Left ventricle myocardium inferior (tissue), 1 donor: ENCODE data around the gene POLR2J2. TPM values are rescaled to one million over a fixed set of nuclear protein-coding genes. Genes with fewer than 3 reads are reported as not detected.
"Not testable (repeated sequence)": the region's sequence is repeated elsewhere in the genome, so short reads cannot be mapped to it uniquely, and the experiment has no call there.

Source experiments
- DNase-seq: peaks from one replicate; pipeline ENCODE4 v3.0.0-alpha.2; 2020
- H3K27ac ChIP-seq: fragments of 200-600 bp; replicated peaks from 2 replicates; pipeline ENCODE4 v1.8.0; 2021
- H3K27me3 ChIP-seq: fragments of 200-600 bp; 2 replicates; pipeline ENCODE4 v1.8.0; 2021; ENCODE audit warnings: low read depth
- H3K36me3 ChIP-seq: fragments of 200-600 bp; 2 replicates; pipeline ENCODE4 v1.8.0; 2021
- H3K4me1 ChIP-seq: fragments of 200-600 bp; 2 replicates; pipeline ENCODE4 v1.8.0; 2021
- H3K4me3 ChIP-seq: fragments of 200-600 bp; 2 replicates; pipeline ENCODE4 v1.8.0; 2021; ENCODE audit warnings: mild to moderate bottlenecking, moderate library complexity
- H3K9me3 ChIP-seq: fragments of 200-600 bp; replicated peaks from 2 replicates; pipeline ENCODE4 v1.8.0; 2021
- intact Hi-C: fragments of 100-400 bp; cut with micrococcal nuclease; formaldehyde crosslinking; loops from one replicate; pipeline ENCODE4 v1.11.0; 2022
- total RNA-seq: library from RNA; stranded (reverse); fragmentation: NEBNext Ultra II Directional; extraction: Animal tissue kit (Norgen Biotek cat#: 25700); gene quantifications from one replicate; pipeline ENCODE4 v1.2.1, GENCODE V29; 2021
- donor health status: DM: no; HTN: yes; CAD: no; lungs with severe emphysema.

The POLR2J2 gene
- total RNA-seq, 1 donor from 2014 or later: 2.7 TPM

DNA sequence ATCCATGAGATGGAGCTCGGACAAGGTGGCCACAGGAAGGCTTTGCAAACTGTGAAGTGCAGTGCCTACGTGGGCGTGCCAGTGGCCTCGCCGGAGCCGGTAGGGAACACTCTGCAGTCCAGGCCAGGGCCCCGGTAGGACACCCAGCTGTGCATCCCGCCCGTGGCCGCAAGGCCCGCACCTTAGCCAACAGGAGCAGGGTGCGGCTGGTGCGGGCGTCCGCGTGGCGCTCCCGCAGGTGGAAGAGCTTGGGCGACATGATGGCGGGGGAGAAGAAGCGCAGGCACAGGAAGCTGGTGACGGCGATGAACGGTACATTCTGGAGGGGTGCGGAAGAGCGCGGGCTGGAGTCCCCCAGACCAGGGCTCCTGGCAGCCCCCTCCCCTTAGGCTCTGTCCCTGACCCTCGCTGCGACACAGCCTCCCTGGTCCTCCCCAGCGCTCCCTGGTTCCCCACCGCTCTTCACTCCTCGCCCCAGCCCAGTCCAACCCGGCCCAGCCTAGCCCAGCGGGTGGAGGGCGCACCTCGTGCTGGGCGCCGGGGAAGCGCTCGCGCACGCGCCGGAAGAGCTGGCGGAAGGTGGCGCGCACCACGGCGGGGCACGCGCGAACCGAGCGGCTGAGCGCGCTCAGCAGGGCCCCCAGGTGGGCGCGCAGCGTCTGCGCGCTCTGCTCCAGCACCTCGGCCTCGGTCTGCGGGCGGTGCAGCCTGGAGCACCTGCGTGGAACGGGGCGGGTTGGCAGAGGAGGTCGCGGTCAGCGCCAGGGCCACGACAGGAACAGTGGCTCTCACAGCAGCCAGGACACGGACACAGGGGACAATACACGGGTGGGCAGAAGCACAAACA lies 18.2 kb upstream of the POLR2J2 start:
- H3K9me3 ChIP-seq, H3K27ac ChIP-seq, H3K36me3 ChIP-seq, H3K4me3 ChIP-seq, H3K4me1 ChIP-seq, DNase-seq, intact Hi-C loops: not testable (repeated sequence)
- H3K27me3 ChIP-seq: peaks cover 11% of the 10 kb centered on the region

DNA sequence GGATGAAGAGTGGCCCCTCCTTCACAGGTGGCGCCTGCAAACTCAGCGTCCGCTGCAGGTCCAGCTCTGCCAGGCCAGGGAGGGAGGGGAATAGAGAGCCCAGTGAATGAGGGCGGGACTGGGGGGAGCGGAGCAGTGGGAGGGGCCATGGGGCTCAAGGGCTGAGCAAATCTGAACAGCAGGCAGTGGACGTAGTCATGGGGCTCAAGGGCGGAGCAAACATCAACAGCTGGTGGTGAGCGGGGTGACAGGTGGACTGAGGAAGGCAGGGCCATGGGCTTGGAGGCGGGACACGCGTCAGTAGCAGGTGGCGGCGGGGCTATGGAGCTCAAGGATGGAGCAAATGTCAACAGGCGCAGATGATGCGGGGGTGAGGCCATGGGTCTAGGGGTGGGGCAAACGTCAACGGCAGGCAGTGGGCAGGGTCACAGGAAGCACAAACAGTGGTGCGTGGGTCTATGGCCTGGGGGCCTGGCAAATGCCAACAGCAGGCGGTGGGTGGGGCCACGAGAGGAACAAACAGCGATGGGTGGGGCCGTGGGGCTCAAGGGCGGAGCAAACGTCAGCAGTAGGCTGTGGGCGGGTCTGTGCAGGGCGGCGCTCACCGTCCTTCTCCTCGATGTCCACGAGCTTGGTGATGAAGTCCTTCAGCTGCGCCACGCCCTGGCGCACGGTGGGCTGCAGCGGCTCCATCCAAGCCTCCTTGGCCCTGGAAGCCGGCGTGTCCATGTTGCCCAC lies 17.0 kb upstream of the POLR2J2 start:
- DNase-seq, intact Hi-C loops, H3K4me3 ChIP-seq, H3K27ac ChIP-seq, H3K27me3 ChIP-seq, H3K9me3 ChIP-seq, H3K4me1 ChIP-seq, H3K36me3 ChIP-seq: not testable (repeated sequence)

DNA sequence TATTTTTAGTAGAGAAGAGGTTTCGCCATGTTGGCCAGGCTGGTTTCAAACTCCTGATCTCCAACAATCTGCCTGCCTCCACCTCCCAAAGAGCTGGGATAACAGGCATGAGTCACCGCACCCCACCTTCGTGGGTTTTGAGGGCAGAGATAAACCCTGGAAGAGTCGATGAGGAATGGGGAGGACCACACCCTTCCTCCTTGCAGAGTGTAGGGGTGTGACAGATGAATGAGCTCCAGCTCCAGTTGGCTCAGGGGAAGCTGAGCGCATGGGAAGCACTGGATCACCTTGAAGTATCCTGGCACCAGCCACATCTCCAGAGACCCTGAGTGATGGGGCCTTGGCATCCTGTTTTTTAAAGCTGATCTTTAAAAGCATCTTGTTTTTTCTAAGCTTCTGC lies 11.1 kb upstream of the POLR2J2 start:
- H3K4me1 ChIP-seq, H3K4me3 ChIP-seq, H3K36me3 ChIP-seq, H3K9me3 ChIP-seq, H3K27me3 ChIP-seq, intact Hi-C loops, H3K27ac ChIP-seq, DNase-seq: not testable (repeated sequence)

DNA sequence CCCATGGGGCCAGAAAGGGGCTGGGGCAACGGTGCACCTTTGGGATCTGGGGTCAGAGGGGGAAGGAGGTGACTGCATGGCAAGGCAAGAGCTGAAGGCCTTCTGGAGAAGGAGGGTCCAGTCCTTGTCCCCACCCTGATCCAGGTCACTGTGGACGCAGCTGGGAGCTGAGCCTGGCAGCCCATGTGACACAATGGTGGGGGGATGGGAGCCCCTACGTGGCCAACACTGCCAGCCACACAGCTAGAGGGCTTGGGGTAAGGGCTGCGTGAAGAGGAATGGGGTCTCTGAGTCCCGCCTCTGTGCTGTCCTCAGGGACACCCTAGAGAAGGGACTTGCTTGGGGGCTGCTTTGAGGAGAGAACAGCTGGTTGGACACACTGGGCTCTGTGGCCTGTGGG lies 9.3 kb upstream of the POLR2J2 start:
- H3K36me3 ChIP-seq, H3K4me3 ChIP-seq, H3K27me3 ChIP-seq, H3K27ac ChIP-seq, intact Hi-C loops, H3K4me1 ChIP-seq, H3K9me3 ChIP-seq, DNase-seq: not testable (repeated sequence)

DNA sequence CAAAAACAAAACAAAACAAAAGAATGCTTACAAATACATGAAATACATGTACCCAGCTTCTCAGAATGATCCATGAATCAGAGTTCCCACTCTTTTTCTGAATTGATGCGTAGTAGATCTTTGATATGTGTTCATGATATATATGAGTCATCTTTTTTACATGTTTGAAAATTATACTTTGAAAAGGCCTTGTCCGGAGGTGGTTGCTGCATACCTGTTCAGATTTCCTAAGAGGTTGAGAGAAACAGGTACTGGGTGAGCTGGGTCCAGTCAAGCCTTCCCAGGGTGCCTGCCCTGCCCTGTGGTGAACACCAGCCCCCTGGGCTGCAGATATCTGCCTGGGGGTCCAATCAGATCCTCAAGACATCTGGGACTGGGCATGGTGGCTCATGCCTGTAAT lies 4.1 kb upstream of the POLR2J2 start:
- H3K9me3 ChIP-seq, H3K4me3 ChIP-seq, H3K27me3 ChIP-seq, DNase-seq, H3K27ac ChIP-seq, H3K4me1 ChIP-seq, intact Hi-C loops, H3K36me3 ChIP-seq: not testable (repeated sequence)

DNA sequence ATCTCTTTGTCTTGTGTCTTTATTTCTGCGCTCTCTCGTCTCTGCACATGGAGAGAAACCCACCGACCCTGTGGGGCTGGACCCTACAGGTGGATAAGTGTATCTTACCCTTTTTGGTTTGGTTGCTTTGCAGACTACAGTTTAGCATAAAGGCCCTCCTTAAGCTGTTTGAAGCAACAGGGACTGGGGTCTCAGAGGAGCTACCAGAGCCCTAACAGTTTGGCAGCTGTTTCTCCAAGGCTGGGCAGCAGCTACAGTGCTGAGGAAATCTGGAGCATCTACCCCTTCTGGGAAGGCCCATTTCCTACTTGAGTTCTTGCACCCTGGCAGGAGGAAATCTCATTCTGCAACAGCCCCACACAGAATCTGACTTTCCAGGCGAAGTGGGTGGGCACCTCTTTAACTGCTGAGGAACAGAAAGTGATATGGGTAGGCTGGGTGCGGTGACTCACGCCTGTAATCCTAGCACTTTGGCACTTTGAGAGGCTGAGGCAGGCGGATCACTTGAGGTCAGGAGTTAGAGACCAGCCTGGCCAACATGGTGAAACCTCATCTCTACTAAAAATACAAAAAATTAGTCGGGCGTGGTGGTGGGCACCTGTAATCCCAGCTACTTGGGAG lies 2.1 kb upstream of the POLR2J2 start:
- H3K27me3 ChIP-seq, H3K4me3 ChIP-seq, H3K36me3 ChIP-seq, H3K4me1 ChIP-seq, DNase-seq, H3K9me3 ChIP-seq, H3K27ac ChIP-seq, intact Hi-C loops: not testable (repeated sequence)

DNA sequence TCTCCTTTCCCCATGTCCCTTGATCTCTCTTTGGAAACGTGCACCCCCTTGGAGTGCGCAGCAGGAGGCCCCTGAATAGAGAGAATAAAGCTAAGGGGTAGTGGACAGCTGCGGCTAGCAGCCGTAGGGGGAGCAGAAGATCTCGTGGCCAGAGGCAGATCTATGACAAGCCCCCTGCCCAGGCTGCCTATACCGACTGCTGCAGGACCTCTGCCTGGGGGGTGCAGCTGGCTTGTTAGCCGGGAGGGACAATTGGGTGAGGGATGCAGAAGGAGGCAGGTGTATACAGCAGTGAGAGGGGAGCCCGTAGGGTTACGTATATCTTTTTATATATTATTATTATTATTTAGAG lies 469 bp upstream of the POLR2J2 start:
- DNase-seq, H3K36me3 ChIP-seq, H3K27ac ChIP-seq, H3K4me3 ChIP-seq, H3K27me3 ChIP-seq, H3K4me1 ChIP-seq, intact Hi-C loops, H3K9me3 ChIP-seq: not testable (repeated sequence)

DNA sequence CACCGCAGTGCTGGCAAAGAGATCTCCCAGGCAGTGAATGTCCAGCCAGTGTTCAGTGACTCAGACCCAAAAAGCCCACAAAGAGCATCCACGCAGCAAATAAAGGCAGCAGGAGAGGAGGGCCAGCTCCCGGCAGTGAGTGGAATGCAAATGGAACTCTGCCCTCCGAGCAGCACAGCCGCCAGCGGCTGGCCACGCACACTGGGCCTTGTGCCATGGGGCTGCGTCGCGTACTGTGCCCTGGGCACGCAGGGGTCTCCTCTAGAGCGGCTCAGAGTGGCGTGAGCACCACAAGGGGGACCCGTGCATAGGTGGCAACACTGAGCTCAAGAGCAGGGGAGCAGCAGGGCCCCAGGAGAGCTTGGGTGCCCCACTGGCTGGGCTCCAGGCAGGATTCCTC lies 3.9 kb downstream of the POLR2J2 start:
- DNase-seq, H3K4me3 ChIP-seq, H3K9me3 ChIP-seq, intact Hi-C loops, H3K27me3 ChIP-seq, H3K4me1 ChIP-seq, H3K36me3 ChIP-seq, H3K27ac ChIP-seq: not testable (repeated sequence)

DNA sequence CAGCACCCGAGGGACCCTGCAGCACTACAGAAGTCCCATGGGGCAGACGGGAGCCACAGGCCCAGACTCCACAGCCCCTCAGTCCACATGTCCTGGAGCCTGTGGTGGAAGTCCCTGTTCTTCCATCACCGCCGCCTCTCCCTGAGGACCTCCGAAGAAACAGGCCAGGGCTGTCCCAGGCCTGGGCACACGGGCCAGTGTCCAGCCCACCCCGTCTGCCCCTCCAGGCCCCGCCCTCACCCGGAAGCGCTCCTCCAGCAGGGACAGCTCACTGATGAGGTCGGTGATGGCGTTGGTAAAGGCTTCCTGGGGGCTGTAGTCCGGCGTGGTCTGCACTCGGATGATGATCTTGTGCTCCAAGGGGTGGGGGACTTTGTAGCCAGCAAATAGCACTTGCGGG lies 4.6 kb downstream of the POLR2J2 start:
- H3K4me3 ChIP-seq, intact Hi-C loops, H3K36me3 ChIP-seq, H3K9me3 ChIP-seq, DNase-seq, H3K4me1 ChIP-seq, H3K27ac ChIP-seq, H3K27me3 ChIP-seq: not testable (repeated sequence)

DNA sequence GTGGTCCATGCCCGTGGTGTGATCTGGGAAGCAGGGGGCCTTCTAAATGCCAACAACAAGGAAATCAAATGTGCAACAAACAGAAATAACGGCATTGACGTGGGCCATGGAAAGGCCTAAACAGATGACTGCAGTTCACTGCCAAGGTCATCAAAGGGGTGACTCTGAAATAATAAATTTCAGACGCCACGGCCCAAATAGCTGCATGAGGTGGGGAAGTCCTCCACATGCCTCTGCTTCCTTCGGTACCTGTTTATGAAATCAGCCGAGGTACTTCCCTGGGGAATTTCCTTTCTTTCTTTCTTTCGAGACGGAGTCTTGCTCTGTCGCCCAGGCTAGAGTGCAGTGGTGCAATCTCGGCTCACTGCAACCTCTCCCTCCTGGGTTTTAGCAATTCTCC lies 6.7 kb downstream of the POLR2J2 start:
- H3K27me3 ChIP-seq, H3K4me3 ChIP-seq, intact Hi-C loops, H3K9me3 ChIP-seq, DNase-seq, H3K36me3 ChIP-seq, H3K27ac ChIP-seq, H3K4me1 ChIP-seq: not testable (repeated sequence)

DNA sequence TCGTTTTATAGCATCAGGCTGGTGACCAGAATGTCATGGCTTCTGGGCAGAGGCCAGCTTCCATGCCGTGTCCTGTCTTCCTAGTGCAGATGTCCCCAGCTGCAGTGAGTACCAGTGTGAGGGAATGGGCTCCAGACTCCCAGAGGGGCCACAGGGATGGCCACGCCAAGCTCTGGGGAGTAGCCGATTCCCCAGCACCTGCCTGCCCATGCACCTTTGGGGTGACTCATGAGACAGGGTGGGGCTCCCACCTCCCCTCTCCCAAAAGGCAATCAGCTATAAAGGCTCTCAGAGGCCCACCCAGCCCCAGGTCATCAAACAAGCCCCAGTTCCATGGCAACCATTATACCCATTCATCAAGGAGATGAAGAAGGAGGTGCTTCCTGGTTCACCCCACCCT lies 21.5 kb downstream of the POLR2J2 start, which contains the start of gene SPDYE2B:
TSS of gene SPDYE2B (plus strand) at position 396 of the 400 bp plus-strand sequence. CDS start 2,030 bp downstream, outside the sequence.
- H3K4me3 ChIP-seq, DNase-seq, H3K27me3 ChIP-seq, H3K36me3 ChIP-seq, H3K27ac ChIP-seq, intact Hi-C loops, H3K9me3 ChIP-seq, H3K4me1 ChIP-seq: not testable (repeated sequence)

DNA sequence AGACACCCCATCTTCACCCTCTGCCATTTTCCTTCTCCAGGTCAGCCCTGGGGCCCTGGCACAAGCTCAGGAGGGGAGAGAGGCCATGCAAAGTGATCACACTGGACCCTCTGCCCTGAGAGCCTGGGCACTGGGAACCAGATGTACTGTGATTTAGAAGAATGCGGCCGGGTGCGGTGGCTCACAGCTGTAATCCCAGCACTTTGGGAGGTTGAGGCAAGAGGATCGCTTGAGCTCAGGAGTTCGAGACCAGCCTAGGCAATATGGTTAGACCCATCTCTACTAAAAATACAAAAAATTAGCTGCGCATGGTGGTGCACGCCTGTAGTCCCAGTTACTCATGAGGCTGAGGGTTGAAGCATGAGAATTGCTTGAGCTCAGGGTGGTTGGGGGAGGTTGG lies 23.6 kb downstream of the POLR2J2 start:
- H3K27ac ChIP-seq, H3K9me3 ChIP-seq, intact Hi-C loops, H3K27me3 ChIP-seq, H3K36me3 ChIP-seq, H3K4me1 ChIP-seq, H3K4me3 ChIP-seq: not testable (repeated sequence)
- peak; percentile 9 for DNase-seq

DNA sequence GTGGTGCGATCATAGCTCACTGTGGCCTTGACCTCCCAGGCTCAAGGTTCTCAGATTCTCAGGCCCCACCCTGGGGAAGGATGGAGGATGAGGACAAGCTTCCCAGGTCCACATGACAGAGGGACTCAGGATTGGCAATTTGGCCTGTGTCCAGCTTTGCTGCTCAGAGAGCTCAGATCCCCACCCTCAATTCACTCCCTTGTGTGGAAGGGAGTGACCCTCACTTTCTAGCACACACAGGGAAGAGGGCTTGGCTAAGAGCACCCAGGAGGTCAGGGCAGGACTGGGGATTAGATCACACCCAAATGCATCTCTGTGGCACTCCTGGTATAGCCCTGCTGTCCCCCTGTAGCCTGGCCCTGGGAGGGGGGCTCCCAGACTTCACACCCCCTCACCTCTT lies 28.1 kb downstream of the POLR2J2 start:
- DNase-seq, H3K4me3 ChIP-seq, intact Hi-C loops: not testable (repeated sequence)

DNA sequence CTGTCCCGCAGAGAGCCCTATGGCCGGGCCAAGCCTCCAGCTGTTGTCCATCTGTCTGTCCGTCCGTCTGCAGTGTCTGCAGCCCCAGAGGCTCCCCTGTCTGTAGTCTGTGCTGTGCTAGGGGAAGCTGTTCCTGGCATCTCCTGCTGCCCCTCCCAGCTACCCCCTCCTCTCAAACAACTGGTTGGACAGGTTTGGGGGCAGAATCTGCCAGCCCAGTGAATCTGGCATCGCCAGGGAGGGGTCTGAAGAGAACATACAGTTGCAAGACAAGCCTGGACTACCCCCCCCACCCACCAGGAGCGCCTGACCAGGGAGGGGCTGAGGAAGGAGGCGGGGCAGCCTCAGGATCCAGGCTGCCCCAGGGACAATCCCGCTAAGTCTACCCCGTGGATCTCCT lies 28.8 kb downstream of the POLR2J2 start, which contains the start of gene UPK3BL1:
TSS of gene UPK3BL1 (minus strand) at position 101 of the 400 bp plus-strand sequence. CDS start at position 51, 50 bp downstream.
- H3K4me3 ChIP-seq, DNase-seq, H3K9me3 ChIP-seq, H3K27ac ChIP-seq, H3K27me3 ChIP-seq, intact Hi-C loops, H3K36me3 ChIP-seq, H3K4me1 ChIP-seq: not testable (repeated sequence)

More for the DNA sequence above, 28.1 kb downstream of the POLR2J2 start:
- H3K27me3 ChIP-seq, H3K27ac ChIP-seq, H3K9me3 ChIP-seq, H3K4me1 ChIP-seq, H3K36me3 ChIP-seq: not testable (repeated sequence)
